Measurements from ENCODE around the gene BRPF1.

Gene BRPF1

GRCh38 chr3:9743548-9743947, 12.0 kb downstream of the BRPF1 start:
- no peak for TF ChIP-seq CTCF (IDR thresholded peaks at IDR 0.05; ENCODE audit: poor library complexity, severe bottlenecking)
- Histone ChIP-seq H3K27me3 (ENCODE audit: insufficient read depth, poor library complexity, severe bottlenecking) (no peaks in the 10 kb centered on the region), H3K9me3 (ENCODE audit: severe bottlenecking) (no peaks in the 10 kb centered on the region), H3K4me3 (ENCODE audit: severe bottlenecking) (no peak overlapping the region), H3K36me3 (ENCODE audit: low read depth) (peaks cover 85% of the 10 kb centered on the region), H3K27ac (ENCODE audit: poor library complexity, severe bottlenecking) (no peak overlapping the region), H3K4me1 (ENCODE audit: insufficient read depth, poor library complexity, severe bottlenecking) (no peaks in the 10 kb centered on the region)
- no peak for ATAC-seq (ENCODE audit: low read depth)
- DNase-seq (ENCODE audit: low spot score), result no peak

GRCh38 chr3:9744162-9744561, 12.6 kb downstream of the BRPF1 start:
- no peak for DNase-seq (ENCODE audit: low spot score)
- TF ChIP-seq CTCF (IDR thresholded peaks at IDR 0.05; ENCODE audit: poor library complexity, severe bottlenecking), result no peak
- H3K9me3 ChIP-seq (ENCODE audit: severe bottlenecking), result no peaks in the 10 kb centered on the region
- peaks cover 79% of the 10 kb centered on the region for H3K36me3 ChIP-seq (ENCODE audit: low read depth)
- no peaks in the 10 kb centered on the region for H3K27me3 ChIP-seq (ENCODE audit: insufficient read depth, poor library complexity, severe bottlenecking)
- no peak overlapping the region for H3K4me3 ChIP-seq (ENCODE audit: severe bottlenecking)
- no peak overlapping the region for H3K27ac ChIP-seq (ENCODE audit: poor library complexity, severe bottlenecking)
- no peaks in the 10 kb centered on the region for H3K4me1 ChIP-seq (ENCODE audit: insufficient read depth, poor library complexity, severe bottlenecking)
- ATAC-seq (ENCODE audit: low read depth), result no peak

- no peaks in the 10 kb centered on the region for H3K27me3 ChIP-seq (ENCODE audit: insufficient read depth, poor library complexity, severe bottlenecking)
- no peak for TF ChIP-seq CTCF (IDR thresholded peaks at IDR 0.05; ENCODE audit: poor library complexity, severe bottlenecking)
- no peak for DNase-seq (ENCODE audit: low spot score)
- H3K27ac ChIP-seq (ENCODE audit: poor library complexity, severe bottlenecking), result no peak overlapping the region
- H3K9me3 ChIP-seq (ENCODE audit: severe bottlenecking), result no peaks in the 10 kb centered on the region
- peaks cover 65% of the 10 kb centered on the region for H3K36me3 ChIP-seq (ENCODE audit: low read depth)
- H3K4me3 ChIP-seq (ENCODE audit: severe bottlenecking), result no peak overlapping the region
- ATAC-seq (ENCODE audit: low read depth), result no peak
- no peaks in the 10 kb centered on the region for H3K4me1 ChIP-seq (ENCODE audit: insufficient read depth, poor library complexity, severe bottlenecking)
Measured at GRCh38 chr3:9745521-9745920, 14.0 kb downstream of the BRPF1 start.

- ATAC-seq (ENCODE audit: low read depth) (no peak), DNase-seq (ENCODE audit: low spot score) (no peak)
- H3K36me3 ChIP-seq (ENCODE audit: low read depth), result peaks cover 60% of the 10 kb centered on the region
- H3K4me1 ChIP-seq (ENCODE audit: insufficient read depth, poor library complexity, severe bottlenecking), result no peaks in the 10 kb centered on the region
- H3K27me3 ChIP-seq (ENCODE audit: insufficient read depth, poor library complexity, severe bottlenecking), result no peaks in the 10 kb centered on the region
- H3K9me3 ChIP-seq (ENCODE audit: severe bottlenecking), result no peaks in the 10 kb centered on the region
- H3K27ac ChIP-seq (ENCODE audit: poor library complexity, severe bottlenecking), result no peak overlapping the region
- TF ChIP-seq CTCF (IDR thresholded peaks at IDR 0.05; ENCODE audit: poor library complexity, severe bottlenecking), result no peak
- H3K4me3 ChIP-seq (ENCODE audit: severe bottlenecking), result no peak overlapping the region
Measured at GRCh38 chr3:9746330-9746729, 14.8 kb downstream of the BRPF1 start.

- Histone ChIP-seq H3K9me3 (ENCODE audit: severe bottlenecking) (no peaks in the 10 kb centered on the region), H3K4me1 (ENCODE audit: insufficient read depth, poor library complexity, severe bottlenecking) (no peaks in the 10 kb centered on the region), H3K36me3 (ENCODE audit: low read depth) (peaks cover 60% of the 10 kb centered on the region), H3K4me3 (ENCODE audit: severe bottlenecking) (no peak overlapping the region), H3K27ac (ENCODE audit: poor library complexity, severe bottlenecking) (no peak overlapping the region), H3K27me3 (ENCODE audit: insufficient read depth, poor library complexity, severe bottlenecking) (no peaks in the 10 kb centered on the region)
- no peak for DNase-seq (ENCODE audit: low spot score)
- no peak for TF ChIP-seq CTCF (IDR thresholded peaks at IDR 0.05; ENCODE audit: poor library complexity, severe bottlenecking)
- ATAC-seq (ENCODE audit: low read depth), result no peak
Measured at GRCh38 chr3:9747267-9747666, 15.7 kb downstream of the BRPF1 start.
